HFF-Myc (cell line): ENCODE measurements around the gene MTOR.
"Not testable (repeated sequence)": the region's sequence is repeated elsewhere in the genome, so short reads cannot be mapped to it uniquely, and the experiment has no call there.

Source experiments
- DNase-seq: peaks from one replicate; pipeline ENCODE4 v3.0.0-alpha.2; 2011; ENCODE audit warnings: low read depth; ENCODE audit errors: extremely low read depth
- H3K4me3 ChIP-seq: replicated peaks from 2 replicates; pipeline ENCODE4 v1.5.1; 2011; ENCODE audit warnings: low read depth, mild to moderate bottlenecking, control low read depth, low read length
- TF ChIP-seq, protein P1 (sequence below): IDR thresholded peaks from 2 replicates; pipeline ENCODE4 v1.5.1; 2012; ENCODE audit warnings: mild to moderate bottlenecking, low read depth, low read length, control low read depth; ENCODE audit errors: missing control alignments

The MTOR gene

DNA sequence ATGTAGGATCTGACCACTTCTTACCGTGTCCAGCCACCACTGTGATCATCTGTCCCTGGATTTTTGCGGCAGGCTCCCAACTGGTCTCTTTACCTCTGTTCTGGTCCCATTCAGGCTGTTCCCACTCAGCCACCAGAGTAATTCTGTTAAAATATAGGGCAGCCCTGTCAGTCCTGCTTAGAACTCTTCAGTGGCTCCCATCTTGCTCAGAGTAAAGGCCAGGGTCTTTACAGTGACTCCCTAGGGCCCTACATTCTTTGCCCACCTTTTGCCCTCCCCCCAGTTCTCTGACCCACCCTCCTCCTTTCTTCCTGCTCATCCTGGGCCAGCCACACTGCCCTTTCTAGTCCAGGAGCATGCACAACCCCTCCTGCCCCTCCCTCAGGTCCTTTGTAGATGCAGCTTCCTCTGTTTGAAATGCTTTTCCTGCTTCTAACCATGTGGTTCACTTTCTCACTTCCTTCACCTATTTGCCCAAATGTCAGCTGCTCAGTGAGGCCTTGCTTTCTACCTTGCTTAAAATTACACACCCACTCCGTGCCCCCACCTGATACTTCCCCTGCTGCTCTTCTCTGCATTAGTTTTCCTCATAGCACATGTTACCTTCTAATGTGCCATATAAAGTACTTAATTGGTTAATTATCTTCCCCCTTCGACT, 18.5 kb upstream of the MTOR start:
- DNase-seq = no peak
- no peak overlapping the region for H3K4me3 ChIP-seq
- TF ChIP-seq, protein P1, sequence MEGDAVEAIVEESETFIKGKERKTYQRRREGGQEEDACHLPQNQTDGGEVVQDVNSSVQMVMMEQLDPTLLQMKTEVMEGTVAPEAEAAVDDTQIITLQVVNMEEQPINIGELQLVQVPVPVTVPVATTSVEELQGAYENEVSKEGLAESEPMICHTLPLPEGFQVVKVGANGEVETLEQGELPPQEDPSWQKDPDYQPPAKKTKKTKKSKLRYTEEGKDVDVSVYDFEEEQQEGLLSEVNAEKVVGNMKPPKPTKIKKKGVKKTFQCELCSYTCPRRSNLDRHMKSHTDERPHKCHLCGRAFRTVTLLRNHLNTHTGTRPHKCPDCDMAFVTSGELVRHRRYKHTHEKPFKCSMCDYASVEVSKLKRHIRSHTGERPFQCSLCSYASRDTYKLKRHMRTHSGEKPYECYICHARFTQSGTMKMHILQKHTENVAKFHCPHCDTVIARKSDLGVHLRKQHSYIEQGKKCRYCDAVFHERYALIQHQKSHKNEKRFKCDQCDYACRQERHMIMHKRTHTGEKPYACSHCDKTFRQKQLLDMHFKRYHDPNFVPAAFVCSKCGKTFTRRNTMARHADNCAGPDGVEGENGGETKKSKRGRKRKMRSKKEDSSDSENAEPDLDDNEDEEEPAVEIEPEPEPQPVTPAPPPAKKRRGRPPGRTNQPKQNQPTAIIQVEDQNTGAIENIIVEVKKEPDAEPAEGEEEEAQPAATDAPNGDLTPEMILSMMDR = no peak

DNA sequence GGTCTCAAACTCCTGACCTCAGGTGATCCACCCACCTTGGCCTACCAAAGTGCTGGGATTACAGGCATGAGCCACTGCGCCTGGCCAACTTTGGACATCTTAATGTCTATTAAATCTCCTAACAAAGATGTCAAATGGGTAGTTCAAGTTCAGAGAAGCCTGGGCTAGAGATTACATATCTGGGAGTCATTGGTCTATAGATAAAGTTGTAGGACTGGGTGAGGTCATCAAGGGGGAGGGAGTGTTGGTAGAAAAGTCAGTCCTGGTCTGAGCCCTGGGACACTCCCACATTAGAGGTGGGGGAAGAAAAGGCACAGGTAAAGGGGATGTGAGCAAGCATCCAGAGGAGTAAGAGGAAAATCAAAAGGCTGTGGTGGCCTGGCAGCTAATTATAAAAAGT, 17.3 kb upstream of the MTOR start:
- no peak for DNase-seq
- TF ChIP-seq, protein P1 = no peak
- H3K4me3 ChIP-seq = no peak overlapping the region

DNA sequence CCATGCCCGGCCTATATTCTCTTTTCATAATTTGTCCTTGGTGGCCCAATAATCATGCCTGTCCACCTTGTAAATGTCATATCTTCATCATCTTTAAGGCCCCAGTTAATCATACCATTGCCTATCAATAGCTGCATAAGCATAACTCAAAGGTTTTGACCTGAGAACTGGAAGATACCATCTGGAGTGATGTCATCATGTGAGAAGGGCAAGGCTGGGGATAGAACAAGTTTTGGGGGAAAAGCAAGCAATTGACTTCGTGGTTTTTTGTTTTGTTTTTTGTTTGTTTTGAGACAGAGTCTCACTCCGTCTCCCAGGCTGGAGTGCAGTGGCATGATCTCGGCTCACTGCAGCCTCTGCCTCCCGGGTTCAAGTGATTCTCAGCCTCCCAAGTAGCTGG, 16.8 kb upstream of the MTOR start:
- no peak overlapping the region for H3K4me3 ChIP-seq
- TF ChIP-seq, protein P1 = no peak
- DNase-seq = no peak

DNA sequence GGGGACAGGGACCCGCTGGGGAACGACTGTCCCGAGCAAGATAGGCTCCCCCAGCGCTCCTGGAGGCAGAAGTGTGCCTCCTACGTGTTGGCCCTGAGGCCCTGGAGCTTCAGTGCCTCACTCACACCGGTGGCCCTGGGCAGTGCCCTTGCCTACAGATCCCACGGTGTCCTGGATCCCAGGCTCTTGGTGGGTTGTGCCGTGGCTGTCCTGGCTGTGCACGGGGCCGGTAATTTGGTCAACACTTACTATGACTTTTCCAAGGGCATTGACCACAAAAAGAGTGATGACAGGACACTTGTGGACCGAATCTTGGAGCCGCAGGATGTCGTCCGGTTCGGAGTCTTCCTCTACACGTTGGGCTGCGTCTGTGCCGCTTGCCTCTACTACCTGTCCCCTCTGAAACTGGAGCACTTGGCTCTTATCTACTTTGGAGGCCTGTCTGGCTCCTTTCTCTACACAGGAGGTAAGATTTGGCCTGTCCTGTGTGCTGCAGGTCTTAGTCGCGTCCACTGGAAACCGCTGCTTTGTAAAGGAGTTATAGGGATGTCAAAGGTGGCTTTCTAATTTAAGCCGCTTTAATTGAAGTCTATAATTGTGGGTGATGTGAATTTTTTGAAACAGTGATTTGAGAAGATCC, 11.4 kb upstream of the MTOR start:
- DNase-seq = no peak
- TF ChIP-seq, protein P1 = no peak
- peak overlapping the region; percentile 80 for H3K4me3 ChIP-seq

DNA sequence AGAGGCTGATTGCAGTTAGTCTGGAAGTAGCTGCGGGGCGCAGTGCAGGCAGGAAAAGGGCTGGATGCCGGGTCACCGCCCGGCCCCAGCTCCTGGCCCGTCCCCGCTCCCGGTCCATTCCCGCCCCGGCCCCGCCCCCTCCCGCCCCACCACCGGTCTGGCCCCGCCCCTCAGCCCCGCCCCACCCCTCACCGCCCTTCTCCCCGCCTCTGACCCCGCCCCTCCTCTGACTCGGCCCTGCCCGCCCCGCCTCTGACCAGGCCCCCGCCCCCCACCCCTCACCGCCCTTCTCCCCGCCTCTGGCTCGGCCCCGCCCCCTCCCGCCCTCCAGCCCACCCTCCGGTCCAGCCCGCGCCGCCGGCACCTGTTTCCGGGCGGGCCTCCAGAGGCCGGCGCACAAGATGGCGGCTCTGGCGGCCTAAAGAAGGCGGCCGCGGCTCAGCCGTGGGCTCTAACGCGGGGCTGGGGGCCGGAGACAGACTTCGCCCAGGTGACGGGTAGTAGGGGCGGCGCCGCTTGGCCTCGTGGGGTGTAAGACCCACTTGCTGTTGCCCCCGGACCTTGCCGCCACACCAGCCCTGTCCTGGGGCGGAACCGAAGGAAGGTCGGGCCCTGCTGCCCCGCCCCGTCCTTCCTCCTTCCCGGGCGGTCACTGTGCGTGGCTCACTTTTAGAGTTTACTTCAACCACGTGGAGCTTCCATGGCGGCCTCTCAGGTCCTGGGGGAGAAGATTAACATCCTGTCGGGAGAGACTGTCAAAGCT, 10.7 kb upstream of the MTOR start, which contains the start of gene UBIAD1:
Gene UBIAD1 (plus strand): TSS at position 367 of the 763 bp plus-strand sequence. CDS start 334 bp downstream, at position 701.
- peak within 1 kb of the TSS; percentile 80 for H3K4me3 ChIP-seq
- TF ChIP-seq, protein P1 = no peak
- DNase-seq = peak; percentile 40

DNA sequence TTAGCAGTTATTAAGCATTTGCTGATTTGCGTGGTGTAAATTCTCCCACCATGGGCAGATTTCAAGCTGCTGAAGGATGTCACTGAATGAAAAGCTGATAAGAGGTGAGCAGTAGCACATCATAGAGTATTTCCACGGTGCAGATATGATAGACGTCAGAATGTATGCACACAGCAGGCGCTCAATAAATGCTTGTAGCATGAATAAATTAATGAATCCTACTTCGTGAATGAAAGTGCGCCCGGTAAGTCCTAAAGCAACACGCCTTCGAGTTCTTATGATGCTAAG, 10.1 kb upstream of the MTOR start:
- TF ChIP-seq, protein P1 = no peak
- no peak overlapping the region for H3K4me3 ChIP-seq
- no peak for DNase-seq

DNA sequence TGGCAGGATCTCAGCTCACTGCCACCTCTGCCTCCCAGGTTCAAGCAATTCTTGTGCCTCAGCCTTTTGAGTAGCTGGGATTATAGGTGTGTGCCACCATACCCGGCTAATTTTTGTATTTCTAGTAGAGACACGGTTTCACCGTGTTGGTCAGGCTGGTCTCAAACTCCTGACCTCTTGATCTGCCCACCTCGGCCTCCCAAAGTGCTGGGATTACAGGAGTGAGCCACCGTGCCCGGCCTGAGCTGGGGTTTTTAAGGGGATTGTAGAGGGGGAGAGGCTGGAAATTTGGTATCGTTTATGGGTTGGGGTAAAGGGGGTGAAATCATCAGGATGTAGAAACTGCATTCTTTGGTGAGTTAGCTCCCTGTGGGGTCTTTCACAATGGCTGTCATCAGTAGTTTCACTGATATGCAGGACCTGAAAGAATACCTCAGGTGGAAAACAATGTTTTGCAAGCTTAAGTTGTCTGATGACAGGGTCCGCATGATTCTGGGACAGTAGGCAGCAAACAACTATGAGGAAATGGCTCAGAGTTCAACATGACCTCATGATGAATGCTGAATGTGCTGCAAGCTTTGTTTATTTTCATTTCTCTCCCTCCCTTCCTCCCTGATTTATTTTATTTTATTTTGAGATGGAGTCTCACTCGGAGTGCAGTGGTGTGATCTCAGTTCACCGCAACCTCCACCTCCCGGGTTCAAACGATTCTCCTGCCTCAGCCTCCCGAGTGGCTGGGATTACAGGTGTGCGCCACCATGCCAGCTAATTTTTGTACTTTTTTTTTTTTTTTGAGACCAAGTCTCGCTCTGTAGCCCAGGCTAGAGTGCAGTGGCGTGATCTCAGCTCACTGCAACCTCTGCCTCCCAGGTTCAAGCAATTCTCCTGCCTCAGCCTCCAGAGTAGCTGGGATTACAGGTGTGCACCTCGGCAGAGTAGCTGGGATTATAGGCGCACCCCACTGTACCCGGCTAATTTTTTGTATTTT, 5.3 kb upstream of the MTOR start:
- DNase-seq, H3K4me3 ChIP-seq: not testable (repeated sequence)
